ENCODE results near the gene G0S2.

DNA sequence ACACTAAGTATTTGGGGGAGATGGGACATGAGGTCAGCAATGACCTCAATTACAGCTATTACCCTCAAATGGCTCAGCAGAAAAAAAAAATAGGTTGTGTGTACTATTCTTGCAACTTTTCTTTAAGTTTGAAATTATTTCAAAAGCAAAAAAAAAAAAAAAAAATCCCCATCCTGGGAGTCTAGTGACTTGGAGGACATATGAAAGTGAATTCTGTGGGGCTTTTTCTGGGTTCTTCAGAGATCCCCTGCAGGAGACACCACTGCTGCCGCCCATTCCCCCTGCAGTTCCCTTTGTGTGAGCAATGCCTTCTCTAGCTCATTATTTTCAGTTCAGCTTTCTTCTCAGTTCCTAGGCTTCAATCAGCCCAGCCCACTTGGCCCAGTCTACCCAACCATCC, 46.1 kb downstream of the G0S2 start:
- TF ChIP-seq, protein P1, sequence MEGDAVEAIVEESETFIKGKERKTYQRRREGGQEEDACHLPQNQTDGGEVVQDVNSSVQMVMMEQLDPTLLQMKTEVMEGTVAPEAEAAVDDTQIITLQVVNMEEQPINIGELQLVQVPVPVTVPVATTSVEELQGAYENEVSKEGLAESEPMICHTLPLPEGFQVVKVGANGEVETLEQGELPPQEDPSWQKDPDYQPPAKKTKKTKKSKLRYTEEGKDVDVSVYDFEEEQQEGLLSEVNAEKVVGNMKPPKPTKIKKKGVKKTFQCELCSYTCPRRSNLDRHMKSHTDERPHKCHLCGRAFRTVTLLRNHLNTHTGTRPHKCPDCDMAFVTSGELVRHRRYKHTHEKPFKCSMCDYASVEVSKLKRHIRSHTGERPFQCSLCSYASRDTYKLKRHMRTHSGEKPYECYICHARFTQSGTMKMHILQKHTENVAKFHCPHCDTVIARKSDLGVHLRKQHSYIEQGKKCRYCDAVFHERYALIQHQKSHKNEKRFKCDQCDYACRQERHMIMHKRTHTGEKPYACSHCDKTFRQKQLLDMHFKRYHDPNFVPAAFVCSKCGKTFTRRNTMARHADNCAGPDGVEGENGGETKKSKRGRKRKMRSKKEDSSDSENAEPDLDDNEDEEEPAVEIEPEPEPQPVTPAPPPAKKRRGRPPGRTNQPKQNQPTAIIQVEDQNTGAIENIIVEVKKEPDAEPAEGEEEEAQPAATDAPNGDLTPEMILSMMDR (conservative IDR thresholded peaks at IDR 0.05) = no peak
- no peak for TF ChIP-seq ZFX (IDR thresholded peaks at IDR 0.05)

All from C4-2B (cell line).